ENCODE measurements around the gene ALDOB.

ALDOB gene

GRCh38 chr9:101462558-101462957 lies 27.0 kb upstream of the ALDOB start:
- TF ChIP-seq CSRNP3 (CRISPR knock-in tag; IDR thresholded peaks at IDR 0.05) (no peak), GLIS3 (CRISPR knock-in tag; IDR thresholded peaks at IDR 0.05) (no peak), ARNTL (CRISPR knock-in tag; IDR thresholded peaks at IDR 0.05; ENCODE audit: borderline replicate concordance, low read depth) (no peak), PPARA (CRISPR knock-in tag; IDR thresholded peaks at IDR 0.05; ENCODE audit: borderline replicate concordance) (no peak), ISL1 (CRISPR knock-in tag; IDR thresholded peaks at IDR 0.05) (no peak), RARB (CRISPR knock-in tag; IDR thresholded peaks at IDR 0.05) (no peak), PATZ1 (CRISPR knock-in tag; IDR thresholded peaks at IDR 0.05; ENCODE audit: borderline replicate concordance) (no peak), ZFP30 (CRISPR knock-in tag; IDR thresholded peaks at IDR 0.05) (no peak), ZC3H10 (CRISPR knock-in tag; IDR thresholded peaks at IDR 0.05) (no peak), TCF4 (CRISPR knock-in tag; IDR thresholded peaks at IDR 0.05; ENCODE audit: borderline replicate concordance) (no peak), CREB5 (CRISPR knock-in tag; IDR thresholded peaks at IDR 0.05; ENCODE audit: low read depth) (no peak), ZNF565 (CRISPR knock-in tag; conservative IDR thresholded peaks at IDR 0.05; ENCODE audit: low read depth) (no peak)
- TF ChIP-seq, protein P1, sequence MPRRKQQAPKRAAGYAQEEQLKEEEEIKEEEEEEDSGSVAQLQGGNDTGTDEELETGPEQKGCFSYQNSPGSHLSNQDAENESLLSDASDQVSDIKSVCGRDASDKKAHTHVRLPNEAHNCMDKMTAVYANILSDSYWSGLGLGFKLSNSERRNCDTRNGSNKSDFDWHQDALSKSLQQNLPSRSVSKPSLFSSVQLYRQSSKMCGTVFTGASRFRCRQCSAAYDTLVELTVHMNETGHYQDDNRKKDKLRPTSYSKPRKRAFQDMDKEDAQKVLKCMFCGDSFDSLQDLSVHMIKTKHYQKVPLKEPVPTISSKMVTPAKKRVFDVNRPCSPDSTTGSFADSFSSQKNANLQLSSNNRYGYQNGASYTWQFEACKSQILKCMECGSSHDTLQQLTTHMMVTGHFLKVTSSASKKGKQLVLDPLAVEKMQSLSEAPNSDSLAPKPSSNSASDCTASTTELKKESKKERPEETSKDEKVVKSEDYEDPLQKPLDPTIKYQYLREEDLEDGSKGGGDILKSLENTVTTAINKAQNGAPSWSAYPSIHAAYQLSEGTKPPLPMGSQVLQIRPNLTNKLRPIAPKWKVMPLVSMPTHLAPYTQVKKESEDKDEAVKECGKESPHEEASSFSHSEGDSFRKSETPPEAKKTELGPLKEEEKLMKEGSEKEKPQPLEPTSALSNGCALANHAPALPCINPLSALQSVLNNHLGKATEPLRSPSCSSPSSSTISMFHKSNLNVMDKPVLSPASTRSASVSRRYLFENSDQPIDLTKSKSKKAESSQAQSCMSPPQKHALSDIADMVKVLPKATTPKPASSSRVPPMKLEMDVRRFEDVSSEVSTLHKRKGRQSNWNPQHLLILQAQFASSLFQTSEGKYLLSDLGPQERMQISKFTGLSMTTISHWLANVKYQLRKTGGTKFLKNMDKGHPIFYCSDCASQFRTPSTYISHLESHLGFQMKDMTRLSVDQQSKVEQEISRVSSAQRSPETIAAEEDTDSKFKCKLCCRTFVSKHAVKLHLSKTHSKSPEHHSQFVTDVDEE (CRISPR knock-in tag; IDR thresholded peaks at IDR 0.05) = no peak
- ATAC-seq = peak; percentile 32; the same call in 2 of the 3 replicates

GRCh38 chr9:101460965-101461364 lies 25.4 kb upstream of the ALDOB start:
- TF ChIP-seq ZFP3 (CRISPR knock-in tag; IDR thresholded peaks at IDR 0.05) = no peak
- no peak for ATAC-seq

- peak; percentile 99 for ATAC-seq
- TF ChIP-seq ARNTL (CRISPR knock-in tag; IDR thresholded peaks at IDR 0.05; ENCODE audit: borderline replicate concordance, low read depth) (no peak), CREB5 (CRISPR knock-in tag; IDR thresholded peaks at IDR 0.05; ENCODE audit: low read depth) (no peak), SNAI2 (CRISPR knock-in tag; IDR thresholded peaks at IDR 0.05) (no peak), GLIS3 (CRISPR knock-in tag; IDR thresholded peaks at IDR 0.05) (no peak), PATZ1 (CRISPR knock-in tag; IDR thresholded peaks at IDR 0.05; ENCODE audit: borderline replicate concordance) (no peak), ZFP3 (CRISPR knock-in tag; IDR thresholded peaks at IDR 0.05) (no peak), RARB (CRISPR knock-in tag; IDR thresholded peaks at IDR 0.05) (no peak), BACH2 (CRISPR knock-in tag; IDR thresholded peaks at IDR 0.05; ENCODE audit: borderline replicate concordance) (no peak), ZNF565 (CRISPR knock-in tag; conservative IDR thresholded peaks at IDR 0.05; ENCODE audit: low read depth) (no peak), ZC3H10 (CRISPR knock-in tag; IDR thresholded peaks at IDR 0.05) (no peak), OSR1 (CRISPR knock-in tag; IDR thresholded peaks at IDR 0.05) (no peak), CSDC2 (CRISPR knock-in tag; IDR thresholded peaks at IDR 0.05) (no peak), ISL1 (CRISPR knock-in tag; IDR thresholded peaks at IDR 0.05) (no peak), TCF4 (CRISPR knock-in tag; IDR thresholded peaks at IDR 0.05; ENCODE audit: borderline replicate concordance) (no peak), CSRNP3 (CRISPR knock-in tag; IDR thresholded peaks at IDR 0.05) (no peak), ZFP30 (CRISPR knock-in tag; IDR thresholded peaks at IDR 0.05) (no peak), TOX (CRISPR knock-in tag; IDR thresholded peaks at IDR 0.05; ENCODE audit: borderline replicate concordance) (no peak)
- TF ChIP-seq, protein P1 (CRISPR knock-in tag; IDR thresholded peaks at IDR 0.05) = no peak
These were observed 23.5 kb upstream of the ALDOB start for GRCh38 chr9:101458963-101459631.
